NCI-H2029 treated with DMSO at 0.1 percent for 48 hours (cell line): ENCODE results near the gene BCORL1.
A peak's percentile ranks its signal among the peaks of the same experiment; 100 is the strongest.

ENCODE experiments used
- DNase-seq: peaks from one replicate; lab custom pipeline; 2025; lab: John Stamatoyannopoulos, UW

BCORL1 gene

GRCh38 chrX:130066975-130067615 lies 84.7 kb downstream of the BCORL1 start:
- DNase-seq = no peak

- no peak for DNase-seq
Observed at GRCh38 chrX:130071611-130072344, 89.3 kb downstream of the BCORL1 start.

GRCh38 chrX:130072345-130072740 lies 89.9 kb downstream of the BCORL1 start:
- DNase-seq = no peak

GRCh38 chrX:130075777-130076176 lies 93.3 kb downstream of the BCORL1 start:
- DNase-seq = no peak

GRCh38 chrX:130079824-130080406 lies 97.5 kb downstream of the BCORL1 start:
- peak; percentile 52 for DNase-seq

GRCh38 chrX:130080791-130081367 lies 98.4 kb downstream of the BCORL1 start:
- DNase-seq = no peak

- DNase-seq = no peak
Observed at GRCh38 chrX:130081421-130082045, 99.1 kb downstream of the BCORL1 start.

- no peak for DNase-seq
Observed at GRCh38 chrX:130082244-130083106, 100.0 kb downstream of the BCORL1 start.

- DNase-seq = no peak
Observed at GRCh38 chrX:130083107-130083490, 100.7 kb downstream of the BCORL1 start.

- no peak for DNase-seq
Observed at GRCh38 chrX:130083656-130084382, 101.4 kb downstream of the BCORL1 start.

- DNase-seq = no peak
Observed at GRCh38 chrX:130084631-130085237, 102.3 kb downstream of the BCORL1 start.

GRCh38 chrX:130085551-130086446 lies 103.4 kb downstream of the BCORL1 start:
- no peak for DNase-seq

GRCh38 chrX:130086447-130087206 lies 104.2 kb downstream of the BCORL1 start:
- no peak for DNase-seq

GRCh38 chrX:130090364-130090763 lies 107.9 kb downstream of the BCORL1 start:
- DNase-seq = no peak

GRCh38 chrX:130091980-130092522 lies 109.6 kb downstream of the BCORL1 start:
- no peak for DNase-seq

- DNase-seq = no peak
Observed at GRCh38 chrX:130093271-130093670, 110.8 kb downstream of the BCORL1 start.

- DNase-seq = peak; percentile 70
Observed at GRCh38 chrX:130094696-130095095, 112.3 kb downstream of the BCORL1 start.
